GM23248 (cell line): Measurements from ENCODE around the gene CARD8. TPM values are rescaled to one million over a fixed set of nuclear protein-coding genes. Genes with fewer than 3 reads are reported as not detected.

Experiments
- DNase-seq: peaks from one replicate; pipeline ENCODE4 v3.0.0-alpha.2; 2015
- H2AFZ ChIP-seq: fragments of 200-600 bp; sonication (generic); 2 replicates; pipeline ENCODE4 v1.6.1; 2016; ENCODE audit warnings: antibody characterized with exemption
- H3F3A ChIP-seq: fragments of 200-600 bp; sonication (generic); 2 replicates; pipeline ENCODE4 v1.6.1; 2016; ENCODE audit warnings: mild to moderate bottlenecking, antibody characterized with exemption, mixed run types; ENCODE audit not compliant: insufficient read depth
- H3K27ac ChIP-seq: fragments of 200-600 bp; sonication (generic); 2 replicates; pipeline ENCODE4 v1.5.1; 2016; ENCODE audit warnings: mild to moderate bottlenecking
- H3K27me3 ChIP-seq: fragments of 200-600 bp; sonication (generic); replicated peaks from 2 replicates; pipeline ENCODE4 v1.6.1; 2016; ENCODE audit warnings: mild to moderate bottlenecking; ENCODE audit not compliant: insufficient read depth
- H3K36me3 ChIP-seq: fragments of 200-600 bp; sonication (generic); 2 replicates; pipeline ENCODE4 v1.6.1; 2016; ENCODE audit warnings: low read depth, mild to moderate bottlenecking
- H3K4me1 ChIP-seq: fragments of 200-600 bp; sonication (generic); 2 replicates; pipeline ENCODE4 v1.6.1; 2016; ENCODE audit warnings: mild to moderate bottlenecking; ENCODE audit not compliant: insufficient read depth
- H3K4me2 ChIP-seq: fragments of 200-600 bp; sonication (generic); one replicate; pipeline ENCODE4 v1.6.1; 2016; ENCODE audit warnings: mild to moderate bottlenecking; ENCODE audit not compliant: unreplicated experiment
- H3K4me3 ChIP-seq: fragments of 200-600 bp; sonication (generic); 2 replicates; pipeline ENCODE4 v1.5.1; 2016; ENCODE audit warnings: mild to moderate bottlenecking
- H3K79me2 ChIP-seq: fragments of 200-600 bp; sonication (generic); 2 replicates; pipeline ENCODE4 v1.6.1; 2016; ENCODE audit warnings: mild to moderate bottlenecking; ENCODE audit not compliant: insufficient read depth
- H3K9ac ChIP-seq: fragments of 200-600 bp; sonication (generic); 2 replicates; pipeline ENCODE4 v1.6.1; 2016; ENCODE audit warnings: mild to moderate bottlenecking
- H3K9me2 ChIP-seq: fragments of 200-600 bp; sonication (generic); 2 replicates; pipeline ENCODE4 v1.6.1; 2016; ENCODE audit warnings: mixed run types, mild to moderate bottlenecking, moderate library complexity; ENCODE audit not compliant: insufficient read depth
- H3K9me3 ChIP-seq: fragments of 200-600 bp; sonication (generic); one replicate; pipeline ENCODE4 v1.6.1; 2017; ENCODE audit warnings: low read depth
- H4K20me1 ChIP-seq: fragments of 200-600 bp; sonication (generic); 2 replicates; pipeline ENCODE4 v1.6.0; 2016; ENCODE audit not compliant: insufficient read depth
- EZH2 ChIP-seq: fragments of 200-600 bp; sonication (generic); IDR thresholded peaks from 2 replicates; pipeline ENCODE4 v1.6.1; 2018; ENCODE audit warnings: antibody characterized with exemption, mild to moderate bottlenecking; ENCODE audit not compliant: insufficient read depth, poor library complexity, severe bottlenecking
- EZH2phosphoT487 ChIP-seq: fragments of 200-600 bp; sonication (generic); IDR thresholded peaks from 2 replicates; pipeline ENCODE4 v1.6.1; 2018; ENCODE audit warnings: antibody characterized with exemption, moderate library complexity, mild to moderate bottlenecking, low read depth; ENCODE audit not compliant: insufficient read depth
- WGBS, 2 experiments: methylation state at CpG; one replicate each; pipeline ENCODE4 v1.1.6; 2015 to 2017; ENCODE audit warnings: low lambda C conversion rate in 2 of 2, low coverage in 1 of 2; ENCODE audit errors: missing lambda C conversion rate in 2 of 2; 5-methylcytosine and 5-hydroxymethylcytosine counted together
- in situ Hi-C: fragments of 300-500 bp; cut with MboI; formaldehyde crosslinking; loops from 2 replicates; pipeline ENCODE4 v1.15.0; 2020
- polyA plus RNA-seq: library from polyadenylated mRNA; unstranded; fragments of >200 nt; fragmentation: Nextera tagmentation; extraction: Ambion mirVana; gene quantifications from 2 replicates; pipeline ENCODE4 v1.2.1, GENCODE V29; 2016
- total RNA-seq: library from RNA; depleted of rRNA; stranded (reverse); fragments of >200 nt; shearing (Covaris generic); gene quantifications from 2 replicates; pipeline ENCODE4 v1.2.3, GENCODE V29; 2014

CARD8 gene
- total and polyA plus RNA-seq, 2 experiments from 2014 or later, result 6.3 to 12.9 TPM

DNA sequence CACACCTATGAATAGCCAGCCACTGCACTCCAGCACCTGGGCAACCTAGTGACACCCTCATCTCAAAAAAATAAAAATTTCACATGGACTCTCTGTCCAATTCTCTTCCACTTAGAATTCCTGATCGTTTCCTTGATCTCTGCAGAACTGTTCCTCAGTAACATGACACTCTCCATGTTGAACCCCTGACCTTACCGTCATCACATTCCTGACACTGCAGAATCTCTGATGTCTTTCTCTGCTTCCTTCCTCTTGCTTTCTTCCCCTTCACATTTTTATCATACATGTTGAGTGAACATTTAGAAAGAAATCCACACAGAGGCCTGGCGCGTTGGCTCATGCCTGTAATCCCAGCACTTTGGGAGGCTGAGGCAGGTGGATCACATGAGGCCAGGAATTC lies 29.2 kb upstream of the CARD8 start:
- 65 to 67% methylated on average over 4 of the region's 4 CpGs for WGBS, 2 experiments
- H3K4me2 ChIP-seq, result no peak overlapping the region
- no peaks in the 10 kb centered on the region for H4K20me1 ChIP-seq
- H3K9ac ChIP-seq, result no peak overlapping the region
- H3F3A ChIP-seq, result no peaks in the 10 kb centered on the region
- TF ChIP-seq EZH2 (no peak), EZH2phosphoT487 (no peak)
- H3K9me2 ChIP-seq, result no peaks in the 10 kb centered on the region
- H3K4me3 ChIP-seq, result no peak overlapping the region
- H3K27me3 ChIP-seq, result no peaks in the 10 kb centered on the region
- H3K79me2 ChIP-seq, result no peaks in the 10 kb centered on the region
- no peak overlapping the region for H3K27ac ChIP-seq
- H3K4me1 ChIP-seq, result no peaks in the 10 kb centered on the region
- DNase-seq, result no peak
- H3K36me3 ChIP-seq, result no peaks in the 10 kb centered on the region
- in situ Hi-C loops, result no loop called here
- H3K9me3 ChIP-seq, result no peaks in the 10 kb centered on the region
- no peak overlapping the region for H2AFZ ChIP-seq

- no peaks in the 10 kb centered on the region for H3K4me1 ChIP-seq
- no peak overlapping the region for H2AFZ ChIP-seq
- H3K27me3 ChIP-seq, result no peaks in the 10 kb centered on the region
- H3K4me2 ChIP-seq, result no peak overlapping the region
- no peaks in the 10 kb centered on the region for H3K9me2 ChIP-seq
- H3K79me2 ChIP-seq, result no peaks in the 10 kb centered on the region
- TF ChIP-seq EZH2phosphoT487 (no peak), EZH2 (no peak)
- H3K27ac ChIP-seq, result 0 out of 2 replicates have a peak overlapping the region, but pooled peaks have one; percentile 12
- H3F3A ChIP-seq, result no peaks in the 10 kb centered on the region
- H3K4me3 ChIP-seq, result no peak overlapping the region
- DNase-seq, result peak; percentile 44
- H3K36me3 ChIP-seq, result no peaks in the 10 kb centered on the region
- 91 to 95% methylated on average over 7 of the region's 7 CpGs for WGBS, 2 experiments
- H4K20me1 ChIP-seq, result no peaks in the 10 kb centered on the region
- in situ Hi-C loops, result no loop called here
- no peak overlapping the region for H3K9ac ChIP-seq
- H3K9me3 ChIP-seq, result no peaks in the 10 kb centered on the region
Measured at GRCh38 chr19:48283908-48284307, 28.2 kb upstream of the CARD8 start.

DNA sequence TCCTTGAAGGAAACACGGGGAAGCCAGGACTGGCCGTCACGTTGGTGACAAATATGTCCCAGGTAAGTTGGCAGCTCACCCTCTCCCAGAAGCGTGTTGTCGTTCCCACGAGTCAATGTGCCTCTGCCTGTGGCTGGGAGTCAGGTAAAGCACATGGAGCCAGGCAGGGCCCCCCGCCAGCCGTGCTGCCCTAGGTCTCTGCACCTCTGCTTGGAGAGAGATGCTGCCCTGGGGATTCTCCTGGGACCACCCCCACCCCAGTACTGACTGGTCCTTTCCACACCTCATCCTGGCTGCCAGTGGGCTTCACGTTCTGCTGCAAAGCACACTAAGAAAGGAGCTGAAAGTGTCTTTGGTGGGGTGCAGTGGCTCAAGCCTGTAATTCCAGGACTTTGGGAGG lies 24.0 kb upstream of the CARD8 start:
- Histone ChIP-seq H2AFZ (no peak overlapping the region), H3K4me3 (no peak overlapping the region), H3K27me3 (no peaks in the 10 kb centered on the region), H3K79me2 (no peaks in the 10 kb centered on the region), H3K27ac (no peak overlapping the region), H4K20me1 (no peaks in the 10 kb centered on the region), H3K9me2 (no peaks in the 10 kb centered on the region), H3K4me1 (no peaks in the 10 kb centered on the region), H3K36me3 (no peaks in the 10 kb centered on the region), H3K9ac (no peak overlapping the region), H3F3A (no peaks in the 10 kb centered on the region), H3K9me3 (no peaks in the 10 kb centered on the region), H3K4me2 (no peak overlapping the region)
- WGBS, 2 experiments, result 74 to 80% methylated on average over 8 to 9 of the region's 9 CpGs
- TF ChIP-seq EZH2phosphoT487, result no peak
- TF ChIP-seq EZH2, result no peak
- in situ Hi-C loops, result no loop called here
- DNase-seq, result no peak

DNA sequence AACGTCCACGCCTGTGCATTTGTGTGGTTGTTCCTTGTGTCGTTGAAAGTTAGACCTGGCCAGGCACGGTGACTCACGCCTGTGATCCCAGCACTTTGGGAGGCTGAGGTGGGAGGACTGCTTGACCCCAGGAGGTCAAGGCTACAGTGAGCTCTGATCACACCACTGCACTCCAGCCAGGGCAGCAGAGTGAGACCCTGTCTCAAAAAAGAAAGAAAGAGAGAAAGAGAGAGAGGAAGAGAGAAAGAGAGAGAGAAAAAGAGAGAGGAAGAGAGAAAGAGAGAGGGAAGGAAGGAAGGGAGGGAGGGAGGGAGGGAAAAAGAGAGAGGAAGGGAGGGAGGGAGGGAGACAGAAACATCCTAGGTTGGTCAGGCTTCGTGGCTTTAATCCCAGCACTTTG lies 19.2 kb upstream of the CARD8 start:
- H3K4me3 ChIP-seq, result no peak overlapping the region
- no peaks in the 10 kb centered on the region for H3K9me3 ChIP-seq
- no peaks in the 10 kb centered on the region for H3K79me2 ChIP-seq
- H4K20me1 ChIP-seq, result no peaks in the 10 kb centered on the region
- no peaks in the 10 kb centered on the region for H3K36me3 ChIP-seq
- no peak overlapping the region for H3K4me2 ChIP-seq
- DNase-seq, result no peak
- no peaks in the 10 kb centered on the region for H3K4me1 ChIP-seq
- H3K9ac ChIP-seq, result no peak overlapping the region
- WGBS, 2 experiments, result 91 to 94% methylated on average over 5 to 6 of the region's 6 CpGs
- no peak overlapping the region for H2AFZ ChIP-seq
- H3K27me3 ChIP-seq, result no peaks in the 10 kb centered on the region
- H3K27ac ChIP-seq, result no peak overlapping the region
- H3K9me2 ChIP-seq, result no peaks in the 10 kb centered on the region
- no peak for TF ChIP-seq EZH2phosphoT487
- no peak for TF ChIP-seq EZH2
- H3F3A ChIP-seq, result 0 out of 2 replicates have a peak, but pooled peaks cover 6% of the 10 kb centered on the region
- in situ Hi-C loops, result no loop called here

- no peaks in the 10 kb centered on the region for H3K9me3 ChIP-seq
- H3K4me2 ChIP-seq, result no peak overlapping the region
- 49 to 64% methylated on average over 3 of the region's 3 CpGs for WGBS, 2 experiments
- no peaks in the 10 kb centered on the region for H3K4me1 ChIP-seq
- H3K36me3 ChIP-seq, result no peaks in the 10 kb centered on the region
- no peak overlapping the region for H3K4me3 ChIP-seq
- peak; percentile 45 for DNase-seq
- no peaks in the 10 kb centered on the region for H4K20me1 ChIP-seq
- in situ Hi-C loops, result no loop called here
- no peaks in the 10 kb centered on the region for H3K27me3 ChIP-seq
- 0 out of 2 replicates have a peak, but pooled peaks cover 6% of the 10 kb centered on the region for H3F3A ChIP-seq
- no peak for TF ChIP-seq EZH2phosphoT487
- TF ChIP-seq EZH2, result no peak
- H3K9ac ChIP-seq, result no peak overlapping the region
- no peaks in the 10 kb centered on the region for H3K79me2 ChIP-seq
- H3K9me2 ChIP-seq, result no peaks in the 10 kb centered on the region
- no peak overlapping the region for H3K27ac ChIP-seq
- no peak overlapping the region for H2AFZ ChIP-seq
Measured at GRCh38 chr19:48274173-48274572, 18.5 kb upstream of the CARD8 start.
